Epithelial cell of proximal tubule (primary cell): ENCODE measurements around the gene CST2. TPM values are rescaled to one million over a fixed set of nuclear protein-coding genes. Genes with fewer than 3 reads are reported as not detected.

ENCODE experiments used
- DNase-seq: peaks from one replicate; pipeline ENCODE4 v3.0.0-alpha.2; 2011; ENCODE audit warnings: low read depth
- H3K4me3 ChIP-seq: 2 replicates; pipeline ENCODE4 v1.5.1; 2011; ENCODE audit warnings: low read depth, mild to moderate bottlenecking, low read length
- CTCF ChIP-seq: conservative IDR thresholded peaks from 2 replicates; pipeline ENCODE4 v1.5.1; 2012; ENCODE audit warnings: low read depth, mild to moderate bottlenecking, low read length
- total RNA-seq: library from RNA; depleted of rRNA; stranded (reverse); fragments of >200 nt; gene quantifications from 2 replicates; pipeline ENCODE4 v1.2.3, GENCODE V29; 2015

The CST2 gene
- total RNA-seq, 1 donor from 2014 or later = not detected

DNA sequence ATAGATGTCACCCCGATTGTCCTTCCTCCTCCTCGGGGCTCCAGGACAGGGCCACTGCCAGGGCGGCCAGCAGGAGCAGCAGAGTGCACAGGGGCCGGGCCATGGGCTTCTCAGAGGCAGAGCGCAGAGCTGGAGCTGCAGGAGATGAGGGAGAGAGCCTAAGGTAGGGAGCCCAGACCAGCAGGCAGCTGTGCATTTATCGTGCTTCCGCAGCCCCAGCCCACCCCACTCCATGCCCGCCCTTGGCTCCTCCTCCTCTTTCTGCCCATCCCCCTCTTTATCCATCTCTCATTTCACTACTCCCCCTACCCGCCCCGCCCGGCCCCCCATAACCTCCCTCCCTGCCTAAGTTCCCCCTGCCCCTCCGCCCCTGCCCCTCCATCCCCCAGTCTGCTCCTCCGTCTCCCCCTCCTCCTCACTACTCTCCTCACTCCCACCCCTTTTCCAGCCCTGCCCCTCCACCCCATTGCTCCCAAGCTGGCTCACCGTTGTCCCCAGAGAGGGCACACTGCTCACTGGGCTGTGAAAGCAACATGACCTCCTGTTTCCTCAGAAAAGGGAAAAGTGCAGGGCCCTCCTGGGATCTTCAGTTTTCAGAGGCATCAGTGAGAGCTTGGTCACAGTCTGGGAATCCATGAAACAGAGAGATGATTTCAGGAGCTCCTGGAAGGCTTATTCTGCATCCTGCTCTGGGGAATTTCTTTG is 50.3 kb downstream of the CST2 start:
- no peak for DNase-seq
- no peak for TF ChIP-seq CTCF
- H3K4me3 ChIP-seq = no peak overlapping the region

GRCh38 chr20:23774081-23774480 is 52.4 kb downstream of the CST2 start:
- no peak for DNase-seq
- no peak overlapping the region for H3K4me3 ChIP-seq
- no peak for TF ChIP-seq CTCF

Other genes with a start within 250 kb of the CST2 start
- not detected in 2 replicates for gene CST9, start 220.8 kb downstream of the CST2 start, total RNA-seq
- 309 and 347 TPM in 2 replicates for gene CST3, start 188.8 kb downstream of the CST2 start, total RNA-seq
- gene CST4, start 137.7 kb downstream of the CST2 start, total RNA-seq = not detected in 2 replicates
- not detected in 2 replicates for gene CST1, start 75.8 kb downstream of the CST2 start, total RNA-seq
- gene CST5, start 53.0 kb upstream of the CST2 start, total RNA-seq = not detected in 2 replicates
- gene GGTLC1, start 162.1 kb upstream of the CST2 start, total RNA-seq = not detected in 2 replicates